ENCODE data around the gene BRD1.

DNA sequence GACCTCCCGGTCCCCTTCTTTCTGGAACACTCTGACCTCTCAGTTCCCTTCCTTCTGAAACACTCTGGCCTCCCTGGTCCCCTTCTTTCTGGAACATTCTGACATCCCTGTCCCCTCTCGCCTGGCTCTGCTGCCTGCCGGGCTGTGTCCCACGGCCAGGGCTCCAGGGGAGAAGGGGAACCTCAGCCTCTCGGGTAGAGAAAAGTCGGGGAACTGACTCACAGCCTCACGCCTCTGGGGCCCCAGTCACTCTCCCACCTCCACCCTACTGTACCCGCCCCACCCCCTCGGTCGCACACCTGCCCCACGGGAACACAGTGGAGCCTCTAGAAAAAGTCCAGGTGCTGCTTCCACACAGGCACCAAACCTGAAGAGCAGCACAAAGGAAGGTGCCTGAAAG, 93.3 kb downstream of the BRD1 start:
- TF ChIP-seq, protein P1, sequence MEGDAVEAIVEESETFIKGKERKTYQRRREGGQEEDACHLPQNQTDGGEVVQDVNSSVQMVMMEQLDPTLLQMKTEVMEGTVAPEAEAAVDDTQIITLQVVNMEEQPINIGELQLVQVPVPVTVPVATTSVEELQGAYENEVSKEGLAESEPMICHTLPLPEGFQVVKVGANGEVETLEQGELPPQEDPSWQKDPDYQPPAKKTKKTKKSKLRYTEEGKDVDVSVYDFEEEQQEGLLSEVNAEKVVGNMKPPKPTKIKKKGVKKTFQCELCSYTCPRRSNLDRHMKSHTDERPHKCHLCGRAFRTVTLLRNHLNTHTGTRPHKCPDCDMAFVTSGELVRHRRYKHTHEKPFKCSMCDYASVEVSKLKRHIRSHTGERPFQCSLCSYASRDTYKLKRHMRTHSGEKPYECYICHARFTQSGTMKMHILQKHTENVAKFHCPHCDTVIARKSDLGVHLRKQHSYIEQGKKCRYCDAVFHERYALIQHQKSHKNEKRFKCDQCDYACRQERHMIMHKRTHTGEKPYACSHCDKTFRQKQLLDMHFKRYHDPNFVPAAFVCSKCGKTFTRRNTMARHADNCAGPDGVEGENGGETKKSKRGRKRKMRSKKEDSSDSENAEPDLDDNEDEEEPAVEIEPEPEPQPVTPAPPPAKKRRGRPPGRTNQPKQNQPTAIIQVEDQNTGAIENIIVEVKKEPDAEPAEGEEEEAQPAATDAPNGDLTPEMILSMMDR (IDR thresholded peaks at IDR 0.05), result no peak
- no peak for TF ChIP-seq POLR2A (IDR thresholded peaks at IDR 0.05)
